NCI-H2029 (cell line): ENCODE data around the gene ARID1B.

Experiments used
- DNase-seq: peaks from one replicate; lab custom pipeline; 2025; lab: John Stamatoyannopoulos, UW

The ARID1B gene

DNA sequence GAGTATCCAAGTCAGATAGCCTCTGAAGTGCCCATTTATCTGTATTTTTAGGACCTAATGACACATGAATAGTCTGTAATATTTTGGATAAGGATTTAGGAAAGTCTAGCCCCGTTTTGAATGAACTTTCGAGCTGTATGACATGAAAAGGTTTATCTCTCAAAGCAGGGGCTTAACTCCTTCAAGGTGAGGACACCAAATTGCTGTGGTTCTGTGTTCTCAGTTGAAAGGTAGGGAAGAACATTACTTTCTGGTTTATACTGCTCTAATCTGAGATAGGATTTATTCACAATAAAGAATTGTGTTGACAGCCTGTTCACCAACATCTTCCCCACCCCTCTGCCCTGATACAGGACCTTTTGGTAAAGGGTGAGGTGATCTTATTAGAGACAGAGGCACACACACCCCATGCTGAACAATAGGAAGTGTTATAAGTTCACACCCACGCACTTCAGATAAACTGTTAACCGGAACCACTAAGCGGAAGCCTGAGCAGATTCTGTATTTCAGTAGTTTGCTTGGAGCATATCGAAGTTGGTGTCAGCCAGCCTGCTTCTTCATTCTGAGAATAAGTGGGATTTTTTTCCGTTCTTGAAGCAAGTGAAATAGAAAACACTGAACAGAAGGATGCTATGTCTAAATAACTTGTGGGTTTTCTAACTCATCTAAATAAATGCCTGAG, 322.9 kb downstream of the ARID1B start:
- no peak for DNase-seq

- DNase-seq = no peak
Observed at GRCh38 chr6:157101166-157101565, 324.0 kb downstream of the ARID1B start.

GRCh38 chr6:157104803-157105202, 327.6 kb downstream of the ARID1B start:
- no peak for DNase-seq

DNA sequence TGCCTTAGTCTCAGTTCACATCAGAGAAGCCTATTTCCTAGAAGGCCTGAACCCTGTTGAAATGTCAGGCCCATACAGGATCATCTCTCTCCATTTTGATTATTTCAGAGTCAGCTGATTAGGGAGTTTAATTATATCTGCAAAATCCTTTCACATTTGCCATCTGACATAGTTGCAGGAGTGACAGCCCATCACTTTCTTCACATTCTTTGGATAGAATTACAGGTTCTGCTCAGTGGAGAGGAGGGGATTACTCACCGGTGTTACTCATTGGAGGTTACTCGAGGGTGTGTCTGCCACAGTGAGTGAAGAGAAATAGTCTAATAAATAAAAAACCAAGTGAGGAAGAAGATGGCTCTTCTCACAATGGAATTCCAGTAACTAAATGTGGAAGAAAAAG, 329.3 kb downstream of the ARID1B start:
- no peak for DNase-seq

DNA sequence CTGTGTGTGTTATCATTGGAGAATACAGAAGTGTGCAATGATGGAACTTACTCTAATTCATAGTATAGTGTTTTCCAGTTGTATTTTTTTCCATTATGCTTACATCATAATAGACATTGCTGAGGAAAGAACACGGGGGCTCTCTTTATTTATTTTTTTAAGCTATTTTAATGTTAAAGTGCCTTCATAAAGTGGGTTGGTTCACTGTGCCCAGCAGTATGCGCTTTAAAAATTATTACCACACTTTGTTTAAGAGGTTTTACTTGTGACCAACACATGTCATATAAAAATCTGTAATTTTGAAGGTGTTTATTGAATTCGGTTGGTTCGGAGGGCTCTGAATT, 330.4 kb downstream of the ARID1B start:
- no peak for DNase-seq

GRCh38 chr6:157107915-157108651, 330.9 kb downstream of the ARID1B start:
- no peak for DNase-seq

GRCh38 chr6:157108923-157109322, 331.7 kb downstream of the ARID1B start:
- no peak for DNase-seq

- no peak for DNase-seq
Observed at GRCh38 chr6:157110607-157111006, 333.4 kb downstream of the ARID1B start.

DNA sequence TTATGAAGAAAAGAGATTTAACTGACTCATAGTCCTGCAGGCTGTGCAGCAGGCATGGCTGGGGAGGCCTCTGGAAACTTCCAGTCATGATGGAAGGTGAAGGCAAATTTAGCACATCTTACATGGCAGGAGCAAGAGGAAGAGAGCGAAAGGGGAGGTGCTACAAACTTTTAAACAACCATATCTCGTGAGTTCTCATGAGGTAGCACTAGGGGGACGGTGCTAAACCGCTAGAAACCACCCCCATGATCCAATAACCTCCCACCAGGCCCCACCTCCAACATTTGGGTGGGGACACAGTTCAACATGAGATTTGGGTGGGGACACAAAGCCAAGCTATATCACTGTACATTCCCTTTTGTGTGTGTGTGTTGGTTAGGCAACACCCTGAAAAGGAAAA, 336.2 kb downstream of the ARID1B start:
- DNase-seq = no peak

DNA sequence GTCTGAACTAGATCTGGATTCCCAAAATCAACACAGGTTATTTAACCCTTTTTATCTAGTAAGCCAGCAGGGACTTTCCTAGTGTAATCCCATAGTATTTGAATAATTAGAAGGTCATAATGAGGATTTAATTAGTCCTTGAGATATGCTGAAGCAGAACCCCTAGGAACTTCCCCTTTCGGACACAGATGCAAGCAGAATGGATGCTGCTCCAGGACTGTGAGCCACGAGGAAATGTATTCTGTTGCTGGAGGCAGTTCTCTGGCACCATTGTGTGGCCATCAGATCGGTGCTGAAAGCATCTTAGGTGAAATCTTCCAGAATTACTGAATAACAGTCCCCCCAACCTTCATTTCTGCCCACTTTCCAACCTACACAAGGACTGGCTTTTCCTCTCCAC, 339.2 kb downstream of the ARID1B start:
- DNase-seq = no peak

GRCh38 chr6:157117431-157118095, 340.4 kb downstream of the ARID1B start:
- no peak for DNase-seq

- DNase-seq = no peak
Observed at GRCh38 chr6:157119502-157120027, 342.4 kb downstream of the ARID1B start.

GRCh38 chr6:157120534-157121232, 343.5 kb downstream of the ARID1B start:
- no peak for DNase-seq

GRCh38 chr6:157121897-157122296, 344.7 kb downstream of the ARID1B start:
- DNase-seq = peak; percentile 47

DNA sequence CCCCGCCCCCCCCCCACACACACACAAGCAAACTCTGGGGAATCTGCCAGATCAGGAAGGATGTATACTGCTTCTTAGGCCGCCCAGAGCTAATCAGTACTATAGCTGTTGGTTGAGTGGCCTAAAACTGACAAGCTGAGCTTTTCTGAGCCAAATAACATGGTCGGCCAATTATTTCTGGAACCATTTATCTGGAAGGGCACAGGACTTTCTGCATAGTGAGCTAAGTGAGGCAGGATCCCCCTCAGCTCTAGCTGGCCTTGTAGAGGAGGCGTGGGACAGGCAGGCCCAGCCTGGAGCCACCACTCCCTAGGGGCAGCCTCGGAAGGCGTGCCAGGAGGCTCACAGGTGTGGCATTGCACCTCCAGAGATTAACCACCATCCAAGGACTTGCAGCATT, 346.1 kb downstream of the ARID1B start:
- DNase-seq = no peak

DNA sequence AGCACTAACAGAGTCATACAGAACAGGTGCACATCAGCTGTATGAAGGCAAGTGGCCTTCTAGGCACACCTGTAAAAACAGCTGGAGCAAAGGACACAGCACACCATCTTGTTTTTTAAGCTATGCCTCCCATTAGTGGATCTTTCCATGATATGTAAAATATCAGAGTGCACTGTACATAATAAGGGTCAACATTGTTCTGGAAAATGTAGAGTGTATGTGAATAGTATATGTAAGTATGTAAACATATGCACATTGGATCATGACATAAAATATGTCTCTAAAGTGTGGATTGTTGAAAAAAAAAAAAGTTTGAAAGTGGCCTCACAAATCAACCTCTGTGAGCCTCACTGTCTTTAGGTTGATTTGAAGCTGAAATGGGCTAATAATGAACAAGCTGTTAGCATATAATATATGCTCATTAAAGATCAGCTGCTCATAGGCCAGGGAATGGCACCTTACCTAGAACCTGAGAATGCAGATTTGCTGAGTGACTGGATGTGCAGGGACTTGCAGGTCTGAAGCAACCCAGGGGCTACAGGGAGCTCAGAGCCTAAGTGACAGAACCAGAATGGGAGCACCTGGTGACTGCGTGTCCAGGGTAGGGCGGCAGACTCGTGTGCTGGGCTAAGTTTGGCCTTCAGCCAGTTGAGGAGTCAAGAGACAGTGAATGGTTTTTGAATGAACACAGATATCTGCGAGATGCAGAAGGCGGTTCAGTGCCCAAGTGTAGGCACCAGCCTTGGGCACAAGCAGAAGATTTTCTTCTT, 347.5 kb downstream of the ARID1B start:
- no peak for DNase-seq

GRCh38 chr6:157125531-157125930, 348.4 kb downstream of the ARID1B start:
- DNase-seq = no peak

- no peak for DNase-seq
Observed at GRCh38 chr6:157126183-157127098, 349.3 kb downstream of the ARID1B start.

DNA sequence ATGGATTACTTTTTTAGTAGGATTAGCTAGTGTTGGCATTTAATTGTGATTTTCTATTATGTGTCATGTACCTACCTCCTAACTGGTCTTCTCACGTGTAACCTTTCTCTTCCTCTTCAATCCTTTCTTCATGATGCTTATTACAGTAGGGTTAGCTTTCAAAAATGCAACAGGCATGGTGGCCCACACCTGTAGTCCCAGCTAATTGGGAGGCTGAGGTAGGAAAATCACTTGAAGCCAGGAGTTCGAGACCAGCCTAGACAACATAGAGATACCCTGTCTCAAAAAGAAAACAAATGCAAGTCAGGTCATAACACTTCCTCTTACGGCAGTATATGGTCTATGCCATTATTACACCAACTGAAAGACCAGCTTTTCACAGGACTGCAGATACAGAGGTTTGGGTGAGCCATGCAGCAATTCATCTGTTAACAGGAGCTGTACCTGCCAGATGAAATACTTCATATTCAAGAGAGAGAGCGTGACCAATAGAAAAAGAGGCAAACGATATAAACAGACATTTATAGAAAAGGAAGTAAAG, 351.1 kb downstream of the ARID1B start:
- no peak for DNase-seq

GRCh38 chr6:157131250-157131649, 354.1 kb downstream of the ARID1B start:
- DNase-seq = no peak
